HG02884 (cell line): ENCODE measurements around the gene SLC6A19.
"Not testable (repeated sequence)": the region's sequence is repeated elsewhere in the genome, so short reads cannot be mapped to it uniquely, and the experiment has no call there.

Source experiments
- ATAC-seq: cut with Tn5 transposase; IDR thresholded peaks from one replicate; pipeline ENCODE4 v1.9.1; 2021; ENCODE audit warnings: mild to moderate bottlenecking, moderate library complexity; ENCODE audit not compliant: unreplicated experiment

SLC6A19 gene

GRCh38 chr5:1220351-1220750 lies 19.0 kb downstream of the SLC6A19 start:
- ATAC-seq: no peak

DNA sequence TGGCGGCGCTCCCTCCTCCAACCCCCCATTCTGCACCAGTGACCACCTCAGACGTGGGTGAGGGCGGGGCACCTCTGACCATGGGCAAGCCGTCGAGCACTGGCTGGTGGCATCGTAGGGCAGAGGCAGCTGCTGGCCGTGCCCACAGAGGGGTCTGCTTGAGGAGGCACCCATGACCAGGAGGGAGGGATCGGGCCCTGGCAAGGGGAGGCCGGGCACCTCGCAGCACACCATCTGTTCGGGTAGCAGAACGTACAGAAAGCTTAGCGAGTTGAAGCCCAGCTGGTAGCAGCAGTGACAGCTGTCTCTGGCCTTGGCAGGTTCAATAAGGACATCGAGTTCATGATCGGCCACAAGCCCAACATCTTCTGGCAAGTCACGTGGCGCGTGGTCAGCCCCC lies 19.4 kb downstream of the SLC6A19 start:
- ATAC-seq: no peak

DNA sequence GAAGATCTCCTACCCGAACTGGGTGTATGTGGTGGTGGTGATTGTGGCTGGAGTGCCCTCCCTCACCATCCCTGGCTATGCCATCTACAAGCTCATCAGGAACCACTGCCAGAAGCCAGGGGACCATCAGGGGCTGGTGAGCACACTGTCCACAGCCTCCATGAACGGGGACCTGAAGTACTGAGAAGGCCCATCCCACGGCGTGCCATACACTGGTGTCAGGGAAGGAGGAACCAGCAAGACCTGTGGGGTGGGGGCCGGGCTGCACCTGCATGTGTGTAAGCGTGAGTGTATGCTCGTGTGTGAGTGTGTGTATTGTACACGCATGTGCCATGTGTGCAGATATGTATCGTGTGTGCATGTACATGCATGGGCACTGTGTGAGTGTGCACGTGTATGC lies 20.3 kb downstream of the SLC6A19 start:
- ATAC-seq: no peak

DNA sequence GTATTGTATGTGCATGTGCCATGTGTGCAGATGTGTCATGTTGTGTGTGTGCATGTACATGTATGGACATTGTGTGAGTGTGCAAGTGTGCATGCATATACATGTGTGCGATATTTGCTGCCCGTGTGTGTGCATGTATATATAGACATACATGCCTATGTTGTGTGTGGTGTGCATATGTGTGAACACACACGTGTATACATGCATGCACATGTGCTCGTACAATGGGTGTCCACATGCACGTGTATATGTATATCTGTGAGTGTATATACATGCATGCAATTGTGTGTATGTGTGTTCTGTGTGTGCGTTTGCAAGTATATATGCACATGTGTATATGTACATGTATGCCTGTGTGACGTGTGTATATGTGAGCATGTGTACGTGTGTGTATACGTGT lies 20.8 kb downstream of the SLC6A19 start:
- ATAC-seq: no peak

GRCh38 chr5:1222621-1223277 lies 21.4 kb downstream of the SLC6A19 start:
- ATAC-seq: no peak

DNA sequence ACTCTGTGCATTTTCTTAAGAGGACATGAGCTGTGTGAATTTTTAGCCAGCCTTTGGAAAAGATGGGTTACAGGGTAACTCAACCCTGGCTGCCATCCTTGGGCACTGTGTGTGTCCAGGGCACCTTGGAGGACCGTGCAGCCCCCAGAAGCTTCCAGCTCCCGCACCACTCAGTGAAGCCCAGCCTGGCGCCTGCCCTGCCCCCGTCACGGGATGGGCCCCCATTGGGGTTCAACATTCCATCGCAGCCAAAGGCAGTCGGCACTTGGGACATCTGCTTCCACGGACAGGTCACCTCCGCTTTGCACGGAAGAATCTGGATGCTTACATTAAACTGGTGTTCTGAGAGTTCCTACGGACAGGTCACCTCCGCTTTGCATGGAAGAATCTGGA lies 21.9 kb downstream of the SLC6A19 start:
- ATAC-seq: no peak

DNA sequence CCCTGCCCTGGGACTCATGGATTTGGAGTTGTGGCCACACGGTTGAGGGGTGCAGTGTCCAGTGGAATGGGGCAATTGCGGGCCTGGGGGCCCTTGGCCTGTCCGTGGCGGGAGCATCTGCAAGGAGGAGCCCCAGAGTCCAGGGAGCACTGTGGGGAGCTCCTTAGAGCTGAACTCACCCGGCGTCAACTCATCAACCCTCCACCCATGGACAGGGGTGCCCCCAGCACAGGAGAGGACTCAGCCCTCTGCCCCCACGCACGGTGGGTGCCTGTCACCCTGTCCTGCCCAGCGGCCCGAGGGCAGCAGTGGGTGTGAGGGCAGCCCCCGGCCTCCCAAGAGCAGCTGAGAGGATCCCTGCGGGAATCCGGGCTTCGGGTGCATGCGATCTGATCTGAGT lies 23.2 kb downstream of the SLC6A19 start:
- no peak for ATAC-seq

GRCh38 chr5:1225081-1225480 lies 23.7 kb downstream of the SLC6A19 start, which contains the start of gene SLC6A18:
Gene SLC6A18, plus strand, starts transcription at chr5:1225381. Its CDS starts 97 bp downstream, at chr5:1225478.
- no peak for ATAC-seq

GRCh38 chr5:1226231-1226630 lies 24.8 kb downstream of the SLC6A19 start:
- no peak for ATAC-seq

GRCh38 chr5:1226839-1227581 lies 25.6 kb downstream of the SLC6A19 start:
- ATAC-seq: no peak

DNA sequence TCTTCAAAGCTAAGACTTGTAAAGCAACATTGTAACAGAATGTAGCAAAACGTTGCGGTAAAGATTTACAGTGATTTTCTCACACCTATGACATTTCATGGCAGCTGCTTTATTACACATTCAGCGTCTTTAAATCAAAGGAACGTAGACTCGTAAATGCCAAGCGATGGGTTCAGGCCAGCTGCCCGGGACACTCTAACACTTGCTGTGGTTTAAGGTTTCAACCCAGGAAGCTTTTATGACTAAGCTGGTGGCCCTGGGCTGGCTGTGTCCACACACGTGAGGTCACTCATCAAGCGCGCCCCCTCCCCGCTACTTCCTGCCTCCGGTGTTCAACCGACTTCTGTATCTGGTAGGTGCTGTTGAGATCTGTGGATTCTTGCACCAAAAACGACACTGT lies 26.3 kb downstream of the SLC6A19 start:
- ATAC-seq: no peak

DNA sequence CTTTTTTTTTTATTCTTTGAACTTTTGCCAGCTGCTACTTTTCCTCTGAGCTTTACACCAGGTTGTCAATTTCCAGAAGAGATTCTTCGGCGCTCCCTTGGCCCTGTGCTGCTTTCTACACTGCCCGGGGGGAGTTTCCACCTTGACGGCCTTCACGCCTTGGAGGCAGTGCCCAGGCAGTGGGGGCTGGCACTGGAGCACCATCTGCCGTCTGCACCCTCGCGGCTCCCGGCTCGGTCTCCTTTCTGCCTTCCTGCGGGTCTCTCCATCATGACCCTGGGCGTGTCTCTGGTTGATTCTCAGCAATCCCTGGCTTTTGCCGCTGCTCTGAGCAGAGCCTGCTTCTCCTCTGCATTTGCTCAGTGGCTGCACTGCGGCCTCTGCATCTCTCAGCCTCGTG lies 26.7 kb downstream of the SLC6A19 start:
- no peak for ATAC-seq

- ATAC-seq: not testable (repeated sequence)
Observed at GRCh38 chr5:1229023-1229422, 27.6 kb downstream of the SLC6A19 start.

GRCh38 chr5:1229822-1230221 lies 28.4 kb downstream of the SLC6A19 start:
- no peak for ATAC-seq

DNA sequence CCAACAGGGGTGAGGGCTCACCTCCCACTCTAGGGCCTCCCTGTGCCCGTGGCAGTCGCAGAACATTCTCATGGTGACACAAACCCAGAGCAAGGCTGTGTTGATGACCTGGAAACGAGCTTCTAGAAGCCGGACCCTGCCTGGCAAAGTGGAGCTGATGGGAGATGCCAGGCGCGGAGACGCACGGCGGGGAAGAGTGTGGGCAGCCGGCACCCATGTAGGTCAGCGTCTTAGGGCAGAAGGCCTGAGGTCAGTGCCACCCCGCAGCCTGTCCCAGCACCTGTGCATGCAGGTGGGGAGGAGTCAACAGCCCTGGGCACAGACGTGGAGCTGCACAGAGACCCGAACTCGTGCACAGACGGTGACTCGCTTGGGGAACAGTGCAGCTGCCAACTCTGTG lies 29.2 kb downstream of the SLC6A19 start:
- no peak for ATAC-seq

- no peak for ATAC-seq
Observed at GRCh38 chr5:1231354-1231905, 30.0 kb downstream of the SLC6A19 start.

- ATAC-seq: no peak
Observed at GRCh38 chr5:1232780-1233179, 31.4 kb downstream of the SLC6A19 start.

DNA sequence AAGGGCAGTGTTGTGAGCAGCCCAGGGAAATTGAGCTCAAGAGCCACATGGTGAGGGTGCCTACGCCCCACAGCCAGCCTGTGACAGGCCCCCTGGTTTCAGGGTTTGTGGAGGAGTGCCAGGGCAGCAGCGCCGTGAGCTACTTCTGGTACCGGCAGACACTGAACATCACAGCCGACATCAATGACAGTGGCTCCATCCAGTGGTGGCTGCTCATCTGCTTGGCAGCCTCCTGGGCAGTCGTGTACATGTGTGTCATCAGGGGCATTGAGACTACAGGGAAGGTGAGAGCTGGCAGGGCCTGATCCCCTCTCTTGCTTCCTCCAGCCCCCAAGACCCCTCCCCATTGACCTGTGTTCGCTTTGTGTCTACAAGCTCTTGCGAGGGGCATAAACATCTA lies 34.0 kb downstream of the SLC6A19 start:
- ATAC-seq: no peak

GRCh38 chr5:1235838-1236237 lies 34.4 kb downstream of the SLC6A19 start:
- no peak for ATAC-seq

DNA sequence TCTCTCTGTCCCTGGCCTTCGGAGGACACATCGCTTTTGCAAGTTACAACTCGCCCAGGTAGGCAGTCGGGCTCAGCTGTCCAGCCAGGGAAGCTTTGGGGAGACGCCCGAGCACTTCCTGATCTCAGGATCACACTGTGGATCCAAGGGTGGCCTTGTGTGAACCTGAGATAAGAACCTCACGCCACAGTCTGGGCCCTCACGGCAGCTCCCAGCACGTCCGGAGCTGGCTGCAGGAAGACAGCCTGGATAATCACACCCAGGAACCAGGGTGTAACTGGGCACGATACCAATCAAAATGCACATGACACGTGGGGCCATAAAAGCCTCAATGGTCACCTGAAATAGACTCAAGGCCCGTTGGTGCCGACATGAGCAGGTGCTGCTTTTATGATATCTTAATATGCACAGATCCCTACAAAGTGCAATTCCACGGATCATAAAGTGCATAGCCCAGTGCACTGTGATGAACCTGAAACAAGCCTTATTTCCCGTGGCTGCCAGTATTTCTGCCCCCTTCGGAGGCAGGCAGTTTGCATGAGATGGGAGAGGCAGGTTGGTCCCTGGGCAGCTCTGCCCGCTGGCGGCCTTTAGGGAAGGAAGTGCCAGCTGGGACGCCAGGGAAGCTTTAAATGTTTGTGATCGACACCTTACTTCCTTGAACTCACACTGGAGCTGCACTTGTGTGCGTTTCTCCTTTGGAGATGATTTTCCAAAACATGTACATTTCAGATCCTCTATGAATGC lies 38.3 kb downstream of the SLC6A19 start:
- no peak for ATAC-seq

GRCh38 chr5:1240496-1241260 lies 39.3 kb downstream of the SLC6A19 start:
- ATAC-seq: no peak
